PC-3 (cell line): ENCODE data around the gene WNT7B. TPM values are rescaled to one million over a fixed set of nuclear protein-coding genes. Genes with fewer than 3 reads are reported as not detected.

Experiments
- ATAC-seq: fragments of 200-7000 bp; cut with Tn5 transposase; 2 replicates; pipeline ENCODE4 v1.9.1; 2020; ENCODE audit warnings: mild to moderate bottlenecking, moderate library complexity
- BruUV-seq: library from RNA; stranded (reverse); fragments of 400-500 nt; replicated peaks from 2 replicates; lab custom pipeline; 2021; lab: Mats Ljungman, UMichigan
- CTCF ChIA-PET: fragments of 300-600 bp; sonication (Branson Sonifier 250); formaldehyde crosslinking; loops from one replicate; lab custom pipeline; 2022; ENCODE audit warnings: antibody characterized with exemption; lab: Charles Lee
- POLR2A ChIA-PET: fragments of 300-600 bp; sonication (Branson Sonifier 250); formaldehyde crosslinking; loops from one replicate; lab custom pipeline; 2022; ENCODE audit warnings: antibody characterized with exemption; ENCODE audit not compliant: unreplicated experiment; lab: Charles Lee
- DNase-seq: peaks from one replicate; pipeline ENCODE4 v3.0.0-alpha.2; 2015
- H2AFZ ChIP-seq: fragments of 300-600 bp; sonication (generic); 2 replicates; pipeline ENCODE4 v1.6.0; 2016; ENCODE audit warnings: antibody characterized with exemption, low read length
- H3F3A ChIP-seq: fragments of 300-600 bp; sonication (generic); one replicate; pipeline ENCODE4 v1.6.0; 2017; ENCODE audit warnings: antibody characterized with exemption, low read length, control low read depth, mild to moderate bottlenecking; ENCODE audit not compliant: unreplicated experiment
- H3K27ac ChIP-seq: fragments of 300-600 bp; sonication (generic); 2 replicates; pipeline ENCODE4 v1.5.1; 2016; ENCODE audit warnings: mild to moderate bottlenecking, low read length
- H3K27me3 ChIP-seq: fragments of 300-600 bp; sonication (generic); 2 replicates; pipeline ENCODE4 v1.6.1; 2016; ENCODE audit warnings: low read length, mixed read lengths
- H3K36me3 ChIP-seq: fragments of 300-600 bp; sonication (generic); 2 replicates; pipeline ENCODE4 v1.6.1; 2016; ENCODE audit warnings: low read depth, mixed run types, low read length, mixed read lengths
- H3K4me1 ChIP-seq: fragments of 300-600 bp; sonication (generic); 2 replicates; pipeline ENCODE4 v1.5.1; 2016; ENCODE audit warnings: low read length; ENCODE audit not compliant: insufficient read depth
- H3K4me2 ChIP-seq: fragments of 300-600 bp; sonication (generic); 2 replicates; pipeline ENCODE4 v1.6.0; 2016; ENCODE audit warnings: low read length
- H3K4me3 ChIP-seq: fragments of 300-600 bp; sonication (generic); 2 replicates; pipeline ENCODE4 v1.5.1; 2016; ENCODE audit warnings: mild to moderate bottlenecking, low read length, mixed read lengths
- H3K79me2 ChIP-seq: fragments of 300-600 bp; sonication (generic); 2 replicates; pipeline ENCODE4 v1.6.1; 2017; ENCODE audit warnings: low read length, mixed read lengths
- H3K9ac ChIP-seq: fragments of 300-600 bp; sonication (generic); 2 replicates; pipeline ENCODE4 v1.6.0; 2016; ENCODE audit warnings: mild to moderate bottlenecking, low read length
- H3K9me2 ChIP-seq: fragments of 300-600 bp; sonication (generic); replicated peaks from 2 replicates; pipeline ENCODE4 v1.6.1; 2016; ENCODE audit warnings: mixed run types, low read length, mixed read lengths
- H3K9me3 ChIP-seq: fragments of 300-600 bp; sonication (generic); 2 replicates; pipeline ENCODE4 v1.6.1; 2016; ENCODE audit warnings: low read length, mixed read lengths
- H4K20me1 ChIP-seq: fragments of 300-600 bp; sonication (generic); 2 replicates; pipeline ENCODE4 v1.6.1; 2016; ENCODE audit warnings: low read length, mixed read lengths
- EZH2 ChIP-seq: fragments of 300-600 bp; sonication (generic); IDR thresholded peaks from one replicate; pipeline ENCODE4 v1.6.1; 2017; ENCODE audit warnings: antibody characterized with exemption, mild to moderate bottlenecking, low read length; ENCODE audit not compliant: unreplicated experiment
- EZH2phosphoT487 ChIP-seq: fragments of 300-600 bp; sonication (generic); IDR thresholded peaks from 2 replicates; pipeline ENCODE4 v1.6.1; 2018; ENCODE audit warnings: mild to moderate bottlenecking, antibody characterized with exemption, low read length, borderline replicate concordance
- intact Hi-C: fragments of 100-400 bp; cut with micrococcal nuclease; formaldehyde crosslinking; loops from 2 replicates; pipeline ENCODE4 v1.9.0; 2023
- total RNA-seq: library from RNA; depleted of rRNA; stranded (reverse); fragments of >200 nt; gene quantifications from 2 replicates; pipeline ENCODE4 v1.2.3, GENCODE V29; 2014
- TF ChIP-seq, protein P1 (sequence below): fragments of 300-600 bp; sonication (generic); conservative IDR thresholded peaks from 2 replicates; pipeline ENCODE4 v1.5.1; 2017; ENCODE audit warnings: antibody characterized with exemption, low read depth, mild to moderate bottlenecking, low read length

Gene WNT7B
- total RNA-seq, 1 experiment from 2014 or later = 42.0 TPM

DNA sequence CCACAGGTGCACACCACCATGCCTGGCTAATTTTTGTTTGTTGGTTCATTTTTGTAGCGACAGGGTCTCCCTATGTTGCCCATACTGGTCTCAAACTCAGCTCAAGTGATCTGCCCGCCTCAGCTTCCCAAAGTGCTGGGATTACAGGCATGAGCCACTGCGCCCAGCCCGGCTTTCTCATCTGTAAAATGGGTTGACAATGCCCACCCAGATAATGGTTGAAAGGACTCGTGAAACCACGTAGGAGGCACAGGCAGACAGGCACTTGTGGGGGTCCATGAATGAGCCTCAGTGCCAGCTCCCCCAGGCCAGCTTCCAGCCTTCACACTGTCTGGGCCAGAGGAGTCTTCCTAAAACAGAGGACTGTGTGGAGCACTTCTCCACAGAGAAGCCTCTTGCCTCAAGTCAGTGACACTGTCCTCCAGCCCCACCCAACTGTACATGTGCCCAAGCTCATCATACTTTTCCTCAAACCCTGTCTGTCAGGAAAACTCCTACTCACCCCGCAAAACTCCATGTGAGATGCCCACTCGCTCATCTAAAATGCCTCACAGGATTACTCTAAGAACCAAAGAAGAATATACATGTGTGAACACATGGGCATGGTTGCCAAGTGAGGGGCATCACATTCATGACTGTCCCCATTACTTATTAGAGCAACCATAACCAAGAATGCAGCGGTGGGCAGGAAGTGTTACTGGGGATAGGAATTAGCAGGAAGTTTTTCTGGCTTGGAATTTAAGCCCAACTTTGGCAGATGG is 32.1 kb upstream of the WNT7B start:
- no TSS peak for BruUV-seq
- ChIA-PET CTCF (interaction anchor here (0.5 kb wide), 1 partner anchor 33 kb away, joined by 3 read pairs; no protein-coding TSS in a partner anchor), POLR2A (no interaction called here)
- DNase-seq (no peak), ATAC-seq (no peak)
- H3K27ac ChIP-seq = no peak overlapping the region
- peaks cover 51% of the 10 kb centered on the region for H3K4me1 ChIP-seq
- intact Hi-C loops = no loop called here
- no peak for TF ChIP-seq EZH2phosphoT487
- TF ChIP-seq, protein P1, sequence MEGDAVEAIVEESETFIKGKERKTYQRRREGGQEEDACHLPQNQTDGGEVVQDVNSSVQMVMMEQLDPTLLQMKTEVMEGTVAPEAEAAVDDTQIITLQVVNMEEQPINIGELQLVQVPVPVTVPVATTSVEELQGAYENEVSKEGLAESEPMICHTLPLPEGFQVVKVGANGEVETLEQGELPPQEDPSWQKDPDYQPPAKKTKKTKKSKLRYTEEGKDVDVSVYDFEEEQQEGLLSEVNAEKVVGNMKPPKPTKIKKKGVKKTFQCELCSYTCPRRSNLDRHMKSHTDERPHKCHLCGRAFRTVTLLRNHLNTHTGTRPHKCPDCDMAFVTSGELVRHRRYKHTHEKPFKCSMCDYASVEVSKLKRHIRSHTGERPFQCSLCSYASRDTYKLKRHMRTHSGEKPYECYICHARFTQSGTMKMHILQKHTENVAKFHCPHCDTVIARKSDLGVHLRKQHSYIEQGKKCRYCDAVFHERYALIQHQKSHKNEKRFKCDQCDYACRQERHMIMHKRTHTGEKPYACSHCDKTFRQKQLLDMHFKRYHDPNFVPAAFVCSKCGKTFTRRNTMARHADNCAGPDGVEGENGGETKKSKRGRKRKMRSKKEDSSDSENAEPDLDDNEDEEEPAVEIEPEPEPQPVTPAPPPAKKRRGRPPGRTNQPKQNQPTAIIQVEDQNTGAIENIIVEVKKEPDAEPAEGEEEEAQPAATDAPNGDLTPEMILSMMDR = no peak
- no peak for TF ChIP-seq EZH2
- H3K9me2 ChIP-seq = no peaks in the 10 kb centered on the region
- no peak overlapping the region for H2AFZ ChIP-seq
- H3K27me3 ChIP-seq = no peaks in the 10 kb centered on the region
- H3K4me3 ChIP-seq = no peak overlapping the region
- no peaks in the 10 kb centered on the region for H4K20me1 ChIP-seq
- no peaks in the 10 kb centered on the region for H3F3A ChIP-seq
- no peak overlapping the region for H3K4me2 ChIP-seq
- H3K79me2 ChIP-seq = peaks cover 24% of the 10 kb centered on the region
- H3K36me3 ChIP-seq = no peaks in the 10 kb centered on the region
- H3K9ac ChIP-seq = no peak overlapping the region
- no peaks in the 10 kb centered on the region for H3K9me3 ChIP-seq

GRCh38 chr22:46008291-46008690 is 31.3 kb upstream of the WNT7B start:
- H4K20me1 ChIP-seq = no peaks in the 10 kb centered on the region
- H3K9me3 ChIP-seq = no peaks in the 10 kb centered on the region
- H3K36me3 ChIP-seq = no peaks in the 10 kb centered on the region
- H3F3A ChIP-seq = no peaks in the 10 kb centered on the region
- H3K4me2 ChIP-seq = 0 out of 2 replicates have a peak overlapping the region, but pooled peaks have one; percentile 86
- CTCF ChIA-PET = interaction anchor here (0.9 kb wide), 1 partner anchor 109 kb away, joined by 4 read pairs; no protein-coding TSS in a partner anchor
- H3K4me3 ChIP-seq = no peak overlapping the region
- peaks cover 51% of the 10 kb centered on the region for H3K4me1 ChIP-seq
- H3K9ac ChIP-seq = no peak overlapping the region
- TF ChIP-seq, protein P1 = no peak
- TF ChIP-seq EZH2 (no peak), EZH2phosphoT487 (no peak)
- H3K27me3 ChIP-seq = no peaks in the 10 kb centered on the region
- H3K27ac ChIP-seq = peak overlapping the region; percentile 96; the same call in 1 of the 2 replicates
- POLR2A ChIA-PET = interaction anchor here (1.1 kb wide), 1 partner anchor 27 kb away, joined by 23 read pairs; no protein-coding TSS in a partner anchor
- ATAC-seq (no peak), DNase-seq (no peak)
- H3K9me2 ChIP-seq = no peaks in the 10 kb centered on the region
- no TSS peak for BruUV-seq
- peaks cover 24% of the 10 kb centered on the region for H3K79me2 ChIP-seq
- intact Hi-C loops = no loop called here
- H2AFZ ChIP-seq = no peak overlapping the region

GRCh38 chr22:46007848-46008261 is 30.9 kb upstream of the WNT7B start:
- intact Hi-C loops = loop anchor here (2.0 kb wide), 2 partner anchors 61 to 109 kb away; no protein-coding TSS in a partner anchor
- no peak overlapping the region for H3K4me3 ChIP-seq
- H3K9me3 ChIP-seq = no peaks in the 10 kb centered on the region
- no peaks in the 10 kb centered on the region for H3K27me3 ChIP-seq
- no peaks in the 10 kb centered on the region for H3K9me2 ChIP-seq
- peak overlapping the region; percentile 86 for H3K9ac ChIP-seq
- peaks cover 21% of the 10 kb centered on the region for H3K79me2 ChIP-seq
- H3K27ac ChIP-seq = peak overlapping the region; percentile 96
- H3F3A ChIP-seq = no peaks in the 10 kb centered on the region
- H3K36me3 ChIP-seq = no peaks in the 10 kb centered on the region
- CTCF ChIA-PET = interaction anchor here (0.9 kb wide), 1 partner anchor 109 kb away, joined by 4 read pairs; no protein-coding TSS in a partner anchor
- no peak for DNase-seq
- H3K4me2 ChIP-seq = peak overlapping the region; percentile 86
- TF ChIP-seq EZH2 = no peak
- TF ChIP-seq, protein P1 = no peak
- no peak for TF ChIP-seq EZH2phosphoT487
- peaks cover 50% of the 10 kb centered on the region for H3K4me1 ChIP-seq
- BruUV-seq = no TSS peak
- H2AFZ ChIP-seq = no peak overlapping the region
- POLR2A ChIA-PET = interaction anchor here (1.1 kb wide), 1 partner anchor 28 kb away, joined by 23 read pairs; no protein-coding TSS in a partner anchor
- H4K20me1 ChIP-seq = no peaks in the 10 kb centered on the region
- no peak for ATAC-seq
